Activated naive CD8-positive, alpha-beta T cell (primary cell): Measurements from ENCODE around the gene SORCS2.

Experiments used
- H3K27ac Mint-ChIP-seq: one replicate; pipeline ENCODE4 v1.8.0; 2021; ENCODE audit warnings: mixed read lengths
- H3K27me3 Mint-ChIP-seq: one replicate; pipeline ENCODE4 v1.8.0; 2021; ENCODE audit warnings: mixed read lengths
- H3K36me3 Mint-ChIP-seq: one replicate; pipeline ENCODE4 v1.8.0; 2021; ENCODE audit warnings: mixed read lengths
- H3K4me1 Mint-ChIP-seq: one replicate; pipeline ENCODE4 v1.8.0; 2021; ENCODE audit warnings: low read depth, mixed read lengths
- H3K4me3 Mint-ChIP-seq: one replicate; pipeline ENCODE4 v1.8.0; 2021; ENCODE audit warnings: mild to moderate bottlenecking, mixed read lengths
- H3K9me3 Mint-ChIP-seq: one replicate; pipeline ENCODE4 v1.8.0; 2021; ENCODE audit warnings: low read depth, mixed read lengths

SORCS2 gene

GRCh38 chr4:7364979-7365378 is 172.6 kb downstream of the SORCS2 start:
- H3K36me3 Mint-ChIP-seq = no peaks in the 10 kb centered on the region
- H3K9me3 Mint-ChIP-seq = no peaks in the 10 kb centered on the region
- no peaks in the 10 kb centered on the region for H3K27me3 Mint-ChIP-seq
- H3K4me3 Mint-ChIP-seq = no peak overlapping the region
- H3K27ac Mint-ChIP-seq = no peak overlapping the region
- no peaks in the 10 kb centered on the region for H3K4me1 Mint-ChIP-seq

DNA sequence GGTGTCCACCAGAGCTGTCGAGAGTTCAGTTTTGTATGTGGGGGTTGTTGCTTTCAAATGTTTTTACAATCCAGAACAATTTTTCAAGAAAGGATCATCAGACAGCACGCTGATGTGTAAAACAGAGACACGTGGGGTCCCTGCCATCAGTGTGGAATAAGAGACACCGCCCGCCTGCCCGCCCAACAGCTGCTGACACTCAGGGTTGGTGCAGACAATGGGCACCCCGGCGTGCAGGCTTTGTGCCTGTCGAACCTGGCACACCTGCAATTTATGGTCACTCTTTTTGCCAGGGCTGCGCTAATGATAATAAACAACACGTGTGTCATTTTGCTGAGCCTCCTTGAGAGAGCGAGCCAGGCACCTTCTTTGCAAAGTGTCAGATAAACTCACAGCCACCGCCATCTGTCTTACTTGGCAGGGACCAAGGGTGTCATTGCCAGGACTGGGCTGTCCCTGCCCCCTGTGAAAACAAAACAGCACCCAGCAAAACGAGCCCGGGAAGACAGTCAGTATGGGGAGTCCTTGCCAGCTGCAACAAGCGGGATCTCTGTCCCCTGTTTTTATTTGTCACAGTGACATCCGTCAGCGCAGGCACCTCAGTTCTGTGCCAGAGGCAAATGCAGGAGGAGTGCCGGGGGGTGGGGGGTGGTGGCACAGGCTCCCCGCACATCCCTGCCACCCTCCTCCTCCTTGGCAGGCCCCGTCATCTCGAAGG is 173.3 kb downstream of the SORCS2 start:
- Mint-ChIP-seq H3K27ac (no peak overlapping the region), H3K27me3 (no peaks in the 10 kb centered on the region), H3K4me3 (no peak overlapping the region), H3K36me3 (no peaks in the 10 kb centered on the region), H3K9me3 (no peaks in the 10 kb centered on the region), H3K4me1 (no peaks in the 10 kb centered on the region)

GRCh38 chr4:7366180-7366945 is 174.0 kb downstream of the SORCS2 start:
- Mint-ChIP-seq H3K27me3 (no peaks in the 10 kb centered on the region), H3K36me3 (no peaks in the 10 kb centered on the region), H3K4me3 (no peak overlapping the region), H3K9me3 (no peaks in the 10 kb centered on the region), H3K4me1 (no peaks in the 10 kb centered on the region), H3K27ac (no peak overlapping the region)

DNA sequence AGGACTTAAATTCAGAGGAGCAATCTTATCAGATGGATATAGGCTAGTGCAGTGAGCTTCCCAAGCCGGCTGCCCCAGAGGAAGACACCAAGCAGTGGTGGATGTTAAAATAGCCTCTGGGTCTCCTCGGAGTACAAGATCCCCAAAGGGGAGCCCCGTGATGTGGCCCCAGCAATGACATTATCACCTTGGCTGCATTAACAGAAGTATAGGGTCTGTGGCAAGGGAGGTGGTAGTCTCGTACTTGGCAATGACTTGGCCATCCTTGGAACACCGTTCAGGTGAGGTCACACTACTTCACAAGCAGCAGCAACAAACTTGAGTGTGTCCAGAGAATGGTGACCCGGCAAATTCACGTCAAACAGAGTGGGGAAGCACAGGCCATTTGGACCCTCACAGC is 174.6 kb downstream of the SORCS2 start:
- Mint-ChIP-seq H3K36me3 (no peaks in the 10 kb centered on the region), H3K27me3 (no peaks in the 10 kb centered on the region), H3K4me1 (no peaks in the 10 kb centered on the region), H3K27ac (no peak overlapping the region), H3K9me3 (no peaks in the 10 kb centered on the region), H3K4me3 (no peak overlapping the region)

GRCh38 chr4:7367406-7367805 is 175.1 kb downstream of the SORCS2 start:
- H3K27ac Mint-ChIP-seq = no peak overlapping the region
- no peak overlapping the region for H3K4me3 Mint-ChIP-seq
- H3K27me3 Mint-ChIP-seq = no peaks in the 10 kb centered on the region
- no peaks in the 10 kb centered on the region for H3K4me1 Mint-ChIP-seq
- H3K36me3 Mint-ChIP-seq = no peaks in the 10 kb centered on the region
- H3K9me3 Mint-ChIP-seq = no peaks in the 10 kb centered on the region

GRCh38 chr4:7367864-7368277 is 175.5 kb downstream of the SORCS2 start:
- H3K9me3 Mint-ChIP-seq = no peaks in the 10 kb centered on the region
- no peaks in the 10 kb centered on the region for H3K4me1 Mint-ChIP-seq
- peaks cover 1% of the 10 kb centered on the region for H3K27me3 Mint-ChIP-seq
- no peak overlapping the region for H3K4me3 Mint-ChIP-seq
- no peaks in the 10 kb centered on the region for H3K36me3 Mint-ChIP-seq
- H3K27ac Mint-ChIP-seq = no peak overlapping the region

GRCh38 chr4:7368296-7368695 is 176.0 kb downstream of the SORCS2 start:
- peaks cover 2% of the 10 kb centered on the region for H3K27me3 Mint-ChIP-seq
- H3K9me3 Mint-ChIP-seq = no peaks in the 10 kb centered on the region
- H3K4me1 Mint-ChIP-seq = no peaks in the 10 kb centered on the region
- no peak overlapping the region for H3K4me3 Mint-ChIP-seq
- no peaks in the 10 kb centered on the region for H3K36me3 Mint-ChIP-seq
- H3K27ac Mint-ChIP-seq = no peak overlapping the region

- H3K27ac Mint-ChIP-seq = no peak overlapping the region
These were observed 177.2 kb downstream of the SORCS2 start for GRCh38 chr4:7369511-7369910.

DNA sequence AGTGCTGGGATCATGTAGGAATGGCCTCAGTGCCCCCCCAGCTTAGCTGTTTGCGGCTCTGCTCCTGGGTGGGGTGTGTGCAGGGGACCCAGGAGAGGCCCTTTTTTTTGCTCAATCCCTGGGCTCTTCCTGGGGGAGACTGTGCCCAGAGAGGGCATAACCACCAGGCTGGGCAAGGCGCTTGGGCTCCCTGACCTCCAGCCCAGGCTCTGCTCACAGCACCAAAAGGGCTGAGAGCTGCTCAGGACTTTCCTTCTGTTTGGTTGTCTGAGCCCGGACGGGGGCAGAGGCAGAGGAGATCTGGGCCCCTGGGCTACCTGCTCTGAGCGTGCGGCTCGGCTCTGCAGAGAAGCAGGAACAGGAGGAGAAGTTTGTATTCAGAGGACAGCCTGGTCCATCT is 177.7 kb downstream of the SORCS2 start:
- no peak overlapping the region for H3K27ac Mint-ChIP-seq
- no peaks in the 10 kb centered on the region for H3K36me3 Mint-ChIP-seq
- no peaks in the 10 kb centered on the region for H3K4me1 Mint-ChIP-seq
- no peaks in the 10 kb centered on the region for H3K9me3 Mint-ChIP-seq
- no peak overlapping the region for H3K4me3 Mint-ChIP-seq
- H3K27me3 Mint-ChIP-seq = peaks cover 2% of the 10 kb centered on the region

More at GRCh38 chr4:7369511-7369910, 177.2 kb downstream of the SORCS2 start:
- H3K27me3 Mint-ChIP-seq = peaks cover 2% of the 10 kb centered on the region
- H3K36me3 Mint-ChIP-seq = no peaks in the 10 kb centered on the region
- H3K4me3 Mint-ChIP-seq = no peak overlapping the region
- H3K9me3 Mint-ChIP-seq = no peaks in the 10 kb centered on the region
- no peaks in the 10 kb centered on the region for H3K4me1 Mint-ChIP-seq

GRCh38 chr4:7371210-7371941 is 179.0 kb downstream of the SORCS2 start:
- Mint-ChIP-seq H3K4me1 (no peaks in the 10 kb centered on the region), H3K36me3 (no peaks in the 10 kb centered on the region), H3K27me3 (peaks cover 10% of the 10 kb centered on the region), H3K9me3 (no peaks in the 10 kb centered on the region), H3K4me3 (no peak overlapping the region), H3K27ac (no peak overlapping the region)

- no peaks in the 10 kb centered on the region for H3K4me1 Mint-ChIP-seq
- peaks cover 16% of the 10 kb centered on the region for H3K27me3 Mint-ChIP-seq
These were observed 180.3 kb downstream of the SORCS2 start for GRCh38 chr4:7372673-7373072.

DNA sequence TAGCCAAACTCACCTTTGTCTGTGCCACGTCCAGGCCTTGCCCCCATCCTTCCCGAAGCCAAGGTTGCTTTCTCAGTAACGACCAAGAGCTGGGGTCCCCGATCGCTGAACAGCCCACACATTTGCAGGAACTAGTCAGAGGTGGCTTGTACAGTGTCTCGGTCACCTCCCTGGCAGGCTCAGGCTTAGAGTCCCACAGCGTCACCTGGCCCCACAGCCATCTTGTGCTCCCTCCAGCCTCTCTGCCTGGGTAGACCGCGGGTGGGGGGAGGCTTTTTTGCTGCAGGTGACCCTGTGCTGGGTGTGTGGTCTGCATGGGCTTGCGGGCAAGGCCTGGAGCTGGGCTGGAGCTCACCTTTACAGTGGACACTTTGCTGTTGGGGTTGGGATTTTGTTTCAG is 182.2 kb downstream of the SORCS2 start:
- no peaks in the 10 kb centered on the region for H3K36me3 Mint-ChIP-seq
- H3K4me3 Mint-ChIP-seq = no peak overlapping the region
- H3K27me3 Mint-ChIP-seq = peaks cover 24% of the 10 kb centered on the region
- H3K9me3 Mint-ChIP-seq = no peaks in the 10 kb centered on the region
- H3K27ac Mint-ChIP-seq = no peak overlapping the region
- no peaks in the 10 kb centered on the region for H3K4me1 Mint-ChIP-seq

More at GRCh38 chr4:7372673-7373072, 180.3 kb downstream of the SORCS2 start:
- no peak overlapping the region for H3K27ac Mint-ChIP-seq
- no peaks in the 10 kb centered on the region for H3K36me3 Mint-ChIP-seq
- H3K9me3 Mint-ChIP-seq = no peaks in the 10 kb centered on the region
- H3K4me3 Mint-ChIP-seq = no peak overlapping the region

GRCh38 chr4:7375427-7375826 is 183.1 kb downstream of the SORCS2 start:
- Mint-ChIP-seq H3K27ac (no peak overlapping the region), H3K9me3 (no peaks in the 10 kb centered on the region), H3K36me3 (no peaks in the 10 kb centered on the region), H3K27me3 (peaks cover 24% of the 10 kb centered on the region), H3K4me1 (no peaks in the 10 kb centered on the region), H3K4me3 (no peak overlapping the region)

- H3K27ac Mint-ChIP-seq = no peak overlapping the region
- H3K4me3 Mint-ChIP-seq = no peak overlapping the region
- H3K27me3 Mint-ChIP-seq = peaks cover 24% of the 10 kb centered on the region
- H3K36me3 Mint-ChIP-seq = no peaks in the 10 kb centered on the region
- no peaks in the 10 kb centered on the region for H3K9me3 Mint-ChIP-seq
- H3K4me1 Mint-ChIP-seq = no peaks in the 10 kb centered on the region
These were observed 185.0 kb downstream of the SORCS2 start for GRCh38 chr4:7377223-7377865.

DNA sequence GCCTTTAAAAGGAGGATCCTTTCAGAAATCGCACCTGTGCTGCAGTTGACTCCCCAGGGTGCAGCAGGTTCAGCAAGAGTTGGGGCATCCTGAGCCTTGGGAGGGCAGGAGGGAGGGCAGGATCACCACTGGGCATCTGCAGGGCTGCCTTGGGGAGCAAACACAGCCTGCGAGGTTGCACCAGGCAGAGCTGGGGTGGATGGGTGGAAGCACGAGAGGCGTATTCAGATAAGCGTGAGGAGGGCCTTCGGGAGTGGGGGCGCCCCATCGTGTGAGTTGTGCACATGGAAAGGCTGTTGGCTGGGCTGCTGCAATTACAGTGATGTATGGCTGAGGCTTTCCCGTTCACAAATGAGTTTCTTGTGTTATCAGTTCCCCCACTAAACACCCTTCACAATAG is 186.8 kb downstream of the SORCS2 start:
- Mint-ChIP-seq H3K27me3 (peaks cover 22% of the 10 kb centered on the region), H3K27ac (no peak overlapping the region), H3K4me3 (no peak overlapping the region), H3K9me3 (no peaks in the 10 kb centered on the region), H3K36me3 (no peaks in the 10 kb centered on the region), H3K4me1 (no peaks in the 10 kb centered on the region)
